HG03565 (cell line): Measurements from ENCODE around the gene NUP188.
A peak's percentile ranks its signal among the peaks of the same experiment; 100 is the strongest.

Experiments
- ATAC-seq: cut with Tn5 transposase; IDR thresholded peaks from one replicate; pipeline ENCODE4 v1.9.1; 2021; ENCODE audit warnings: mild to moderate bottlenecking, moderate library complexity; ENCODE audit not compliant: unreplicated experiment

The NUP188 gene

GRCh38 chr9:128947527-128948301, at the start of gene NUP188, which contains the start of gene DOLK:
NUP188 (plus strand) TSS chr9:128947699; CDS start chr9:128947720, 21 bp downstream.
DOLK (minus strand) TSS chr9:128947603; CDS start chr9:128947303, 300 bp downstream.
- ATAC-seq: peak; percentile 68

DNA sequence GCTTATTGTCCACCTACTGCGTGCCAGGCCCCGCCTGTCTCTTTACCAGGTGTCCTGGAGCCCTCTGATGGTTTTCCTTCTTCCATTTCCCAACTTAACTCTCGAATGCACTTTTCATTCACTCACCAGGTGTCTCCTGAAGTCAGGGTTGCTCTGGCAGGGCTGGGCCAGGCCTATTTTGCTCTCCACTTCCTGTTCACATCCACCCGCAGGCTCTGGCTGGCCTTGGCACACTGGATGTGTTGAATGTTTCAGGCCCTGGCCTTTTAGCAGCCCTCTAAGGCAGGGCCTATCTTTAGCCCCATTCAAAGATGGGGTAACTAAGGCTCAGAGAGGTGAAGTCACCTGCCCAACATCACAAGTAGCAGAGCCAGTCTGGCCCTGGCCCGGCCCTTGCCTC, 49.1 kb upstream of the NUP188 start:
- ATAC-seq: no peak

- no peak for ATAC-seq
Observed at GRCh38 chr9:128898845-128899565, 48.5 kb upstream of the NUP188 start.

GRCh38 chr9:128899566-128900322, 47.8 kb upstream of the NUP188 start:
- no peak for ATAC-seq

- no peak for ATAC-seq
Observed at GRCh38 chr9:128901379-128901778, 46.1 kb upstream of the NUP188 start.

- no peak for ATAC-seq
Observed at GRCh38 chr9:128901822-128902221, 45.7 kb upstream of the NUP188 start.

GRCh38 chr9:128902351-128903078, 45.0 kb upstream of the NUP188 start:
- ATAC-seq: peak; percentile 72

GRCh38 chr9:128903079-128903461, 44.4 kb upstream of the NUP188 start:
- no peak for ATAC-seq

DNA sequence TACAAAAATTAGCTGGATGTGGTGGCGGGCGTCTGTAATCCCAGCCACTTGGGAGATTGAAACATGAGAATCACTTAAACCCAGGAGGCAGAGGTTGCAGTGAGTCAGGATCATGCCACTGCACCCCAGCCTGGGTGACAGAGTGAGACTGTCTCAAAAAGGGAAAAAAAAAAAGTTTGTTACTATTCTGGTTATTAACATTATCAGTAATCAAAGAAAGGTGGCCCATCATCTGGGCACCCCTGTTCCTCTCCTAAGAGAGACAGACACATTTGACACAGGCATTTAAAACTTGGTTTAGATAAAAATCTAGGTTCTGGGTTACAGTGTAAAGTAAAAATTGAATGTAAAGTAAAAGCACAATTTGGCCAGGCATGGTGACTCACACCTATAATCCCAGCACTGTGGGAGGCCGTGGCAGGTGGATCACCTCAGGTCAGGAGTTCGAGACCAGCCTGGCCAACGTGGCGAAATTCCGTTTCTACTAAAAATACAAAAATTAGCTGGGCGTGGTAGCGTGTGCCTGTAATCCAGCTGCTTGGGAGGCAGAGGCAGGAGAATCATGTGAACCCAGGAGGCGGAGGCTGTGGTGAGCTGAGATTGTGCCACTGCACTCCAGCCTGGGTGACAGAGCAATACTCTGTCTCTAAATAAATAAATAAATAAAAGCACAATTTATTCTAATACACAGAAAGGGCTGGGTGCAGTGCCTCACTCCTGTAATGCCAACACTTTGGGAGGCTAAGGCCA, 43.5 kb upstream of the NUP188 start:
- no peak for ATAC-seq

DNA sequence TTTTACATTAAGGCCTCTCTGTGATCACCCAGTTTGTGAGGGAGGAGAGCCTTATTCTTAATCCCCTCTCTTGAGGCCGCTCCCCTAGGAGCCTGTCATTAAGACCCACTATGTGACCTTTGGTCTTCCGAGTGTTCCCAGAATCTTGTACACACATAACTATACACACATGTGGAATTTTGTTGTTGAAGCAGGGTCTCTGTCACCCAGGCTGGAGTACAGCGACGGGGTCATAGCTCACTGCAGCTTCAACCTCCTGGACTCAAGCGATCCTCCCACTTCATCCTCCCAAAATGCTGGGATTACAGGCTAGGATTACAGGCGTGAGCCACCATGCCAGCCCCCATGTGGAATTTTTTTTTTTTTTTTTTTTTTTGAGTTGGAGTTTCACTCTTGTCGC, 41.5 kb upstream of the NUP188 start:
- ATAC-seq: no peak

- ATAC-seq: no peak
Observed at GRCh38 chr9:128906741-128907140, 40.8 kb upstream of the NUP188 start.

DNA sequence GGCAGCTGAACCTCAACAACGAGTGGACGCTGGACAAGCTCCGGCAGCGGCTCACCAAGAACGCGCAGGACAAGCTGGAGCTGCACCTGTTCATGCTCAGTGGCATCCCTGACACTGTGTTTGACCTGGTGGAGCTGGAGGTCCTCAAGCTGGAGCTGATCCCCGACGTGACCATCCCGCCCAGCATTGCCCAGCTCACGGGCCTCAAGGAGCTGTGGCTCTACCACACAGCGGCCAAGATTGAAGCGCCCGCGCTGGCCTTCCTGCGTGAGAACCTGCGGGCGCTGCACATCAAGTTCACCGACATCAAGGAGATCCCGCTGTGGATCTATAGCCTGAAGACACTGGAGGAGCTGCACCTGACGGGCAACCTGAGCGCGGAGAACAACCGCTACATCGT, 39.1 kb upstream of the NUP188 start:
- ATAC-seq: no peak

DNA sequence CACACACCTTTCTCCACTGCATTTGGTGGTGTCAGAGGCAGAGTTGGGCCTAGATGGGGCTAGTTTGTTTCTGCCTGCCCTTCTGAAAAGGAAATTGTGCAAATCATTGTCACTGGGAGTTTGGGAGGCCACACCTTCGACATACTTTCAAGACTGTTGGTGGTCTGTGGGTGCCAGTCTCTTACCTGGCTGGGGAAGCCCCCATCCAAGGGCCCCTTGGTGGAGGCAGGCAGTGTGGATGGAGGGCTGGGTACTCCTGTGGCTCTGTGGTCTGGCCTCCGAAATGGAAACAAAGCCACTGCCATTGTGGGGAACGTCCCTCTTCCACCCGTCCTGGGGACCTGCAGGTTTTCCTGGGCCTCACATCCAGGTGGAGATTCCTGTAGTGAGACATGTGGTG, 37.6 kb upstream of the NUP188 start:
- ATAC-seq: no peak

- ATAC-seq: no peak
Observed at GRCh38 chr9:128910906-128911305, 36.6 kb upstream of the NUP188 start.

GRCh38 chr9:128911529-128912035, 35.9 kb upstream of the NUP188 start:
- no peak for ATAC-seq

GRCh38 chr9:128912270-128912853, 35.1 kb upstream of the NUP188 start:
- no peak for ATAC-seq

DNA sequence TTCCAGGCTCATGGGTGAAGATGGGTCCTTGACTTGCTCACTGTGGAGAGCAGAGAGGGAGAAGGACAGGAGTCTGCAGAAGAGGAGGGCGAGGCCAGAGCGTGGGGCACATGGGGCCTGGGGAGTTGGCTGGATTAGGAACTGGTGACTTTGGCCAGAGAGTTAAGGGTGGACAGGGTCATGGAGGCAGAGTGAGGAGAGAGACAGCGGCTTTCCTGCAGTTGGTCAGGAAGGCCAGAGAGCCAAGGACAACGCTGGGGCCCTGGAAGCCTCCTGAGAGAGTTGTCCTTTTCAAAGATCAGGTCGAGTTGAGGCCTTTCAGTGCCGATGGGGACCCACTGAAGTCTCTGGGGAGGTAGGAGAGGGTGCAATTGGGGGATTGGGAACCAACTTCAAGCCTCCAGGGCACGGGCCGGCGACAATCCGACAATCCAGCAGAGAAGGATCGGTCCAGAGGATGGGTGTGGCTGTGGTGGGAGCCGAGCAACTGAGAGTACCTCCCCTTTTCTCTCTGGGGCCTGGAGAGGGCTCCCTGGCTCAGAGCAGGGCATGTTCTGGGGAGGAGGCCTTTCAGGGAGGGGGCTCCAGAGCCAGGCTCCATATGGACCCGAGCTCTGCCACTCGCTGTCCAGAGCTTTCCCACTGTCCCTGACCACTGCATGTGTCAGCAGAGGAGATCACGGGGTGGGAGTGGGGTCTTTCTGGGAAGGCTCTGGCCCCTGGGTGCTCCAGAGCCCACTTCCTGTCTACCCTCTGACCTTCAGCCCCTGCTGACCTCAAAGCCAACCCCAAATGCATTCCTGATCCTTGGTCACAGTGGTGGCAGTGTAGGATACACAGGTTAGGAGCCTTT, 34.2 kb upstream of the NUP188 start:
- no peak for ATAC-seq

DNA sequence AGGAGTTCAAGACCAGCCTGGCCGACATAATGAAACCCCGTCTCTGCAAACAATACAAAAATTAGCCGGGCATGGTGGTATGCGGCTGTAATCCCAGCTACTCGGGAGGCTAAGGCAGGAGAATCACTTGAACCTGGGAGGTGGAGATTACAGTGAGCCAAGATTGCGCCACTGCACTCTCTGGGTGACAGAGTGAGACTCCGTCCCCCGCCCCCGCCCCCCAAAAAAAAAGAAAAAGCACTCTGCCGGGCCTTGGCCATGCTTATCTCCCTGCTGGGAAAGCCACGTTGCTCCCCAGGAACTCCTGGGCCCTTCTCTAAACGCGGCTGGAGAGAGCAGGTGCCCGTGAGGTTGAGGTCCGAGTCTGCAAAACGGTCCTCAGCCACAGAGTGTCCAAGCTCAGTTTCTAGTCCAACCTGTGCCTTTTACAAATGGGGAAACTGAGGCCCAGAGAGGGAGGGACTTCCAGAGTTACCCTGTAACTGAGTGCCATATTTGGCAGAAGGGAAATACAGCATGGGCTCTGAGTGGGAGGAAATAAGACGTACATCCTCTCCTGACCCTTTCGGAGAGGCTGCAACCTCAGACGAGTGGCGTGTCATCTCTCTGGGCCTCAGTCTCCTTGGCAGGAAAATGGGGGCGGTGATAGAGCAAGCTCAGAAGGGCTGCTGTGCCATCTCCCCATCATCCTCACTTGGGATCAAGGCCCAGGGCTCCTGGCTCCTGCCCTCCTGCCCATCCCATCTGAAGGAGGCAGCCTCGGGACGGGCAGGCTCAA, 33.3 kb upstream of the NUP188 start:
- ATAC-seq: no peak
